CD4-positive, alpha-beta T cell treated with Interleukin-17A for 1 hour (primary cell): ENCODE results near the gene AKAP6.

Experiments used
- DNase-seq: peaks from one replicate; pipeline ENCODE4 v3.0.0-alpha.2; 2020

Gene AKAP6

DNA sequence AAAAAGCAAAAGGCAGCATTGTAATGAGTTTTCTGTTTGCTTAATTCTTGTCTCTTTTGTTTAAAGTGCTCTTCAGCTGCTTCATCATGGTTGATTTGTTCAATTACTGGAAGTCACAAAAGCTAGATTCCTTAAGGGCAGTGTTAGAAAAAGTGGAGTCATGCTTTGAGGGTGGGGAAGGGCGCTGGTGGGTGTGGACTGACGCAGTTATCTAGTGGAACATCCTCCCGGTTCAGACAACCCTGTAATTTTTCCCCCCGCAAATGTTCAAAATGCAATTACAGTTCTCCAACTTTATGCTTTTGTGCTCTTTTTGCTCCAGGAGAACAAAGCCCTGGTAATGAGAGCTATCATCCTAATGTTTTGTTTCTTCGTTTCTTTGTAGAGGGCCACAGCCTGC lies 2.1 kb downstream of the AKAP6 start:
- DNase-seq = no peak

DNA sequence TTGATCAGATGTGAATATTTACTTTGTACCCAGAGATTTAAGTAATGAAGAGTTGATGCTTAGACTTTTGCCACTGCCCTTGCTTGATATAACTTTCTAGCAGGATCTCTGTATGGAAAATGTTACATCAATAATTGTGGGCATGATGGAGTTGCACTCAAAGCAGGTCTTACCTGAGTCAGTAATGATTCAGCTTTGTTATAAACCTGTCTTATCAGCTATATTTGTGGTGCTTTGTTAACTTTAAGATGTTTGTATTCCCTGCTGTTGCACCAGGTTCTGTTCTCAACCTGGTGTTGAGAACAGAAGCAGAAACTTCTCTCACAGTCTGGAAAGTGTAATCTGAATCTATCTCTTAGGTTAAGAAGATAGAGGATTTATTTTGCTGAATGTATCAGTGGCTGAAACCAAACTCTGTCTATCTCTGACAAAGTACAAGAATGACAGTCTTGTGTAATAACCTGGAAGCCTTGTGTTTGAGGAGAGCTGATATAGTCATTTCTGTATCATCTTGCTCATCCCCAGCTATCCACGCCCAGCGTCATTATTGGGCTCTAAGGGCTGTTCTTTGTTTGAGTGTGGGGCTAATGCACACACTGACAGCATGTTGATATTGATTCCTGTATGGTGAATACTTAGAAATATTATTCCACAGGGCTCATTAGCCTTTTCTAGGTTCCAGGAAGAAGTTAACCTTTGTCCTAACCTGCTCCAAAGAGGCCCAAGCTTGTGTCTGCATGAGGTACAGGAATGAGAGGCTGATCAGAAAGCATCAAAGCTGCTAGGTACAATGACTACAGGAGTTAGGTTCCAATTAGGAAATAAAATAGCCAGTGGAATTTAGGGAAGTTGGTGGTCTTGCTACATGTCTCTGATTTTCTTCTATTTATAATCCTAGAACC lies 3.6 kb downstream of the AKAP6 start:
- DNase-seq = no peak

DNA sequence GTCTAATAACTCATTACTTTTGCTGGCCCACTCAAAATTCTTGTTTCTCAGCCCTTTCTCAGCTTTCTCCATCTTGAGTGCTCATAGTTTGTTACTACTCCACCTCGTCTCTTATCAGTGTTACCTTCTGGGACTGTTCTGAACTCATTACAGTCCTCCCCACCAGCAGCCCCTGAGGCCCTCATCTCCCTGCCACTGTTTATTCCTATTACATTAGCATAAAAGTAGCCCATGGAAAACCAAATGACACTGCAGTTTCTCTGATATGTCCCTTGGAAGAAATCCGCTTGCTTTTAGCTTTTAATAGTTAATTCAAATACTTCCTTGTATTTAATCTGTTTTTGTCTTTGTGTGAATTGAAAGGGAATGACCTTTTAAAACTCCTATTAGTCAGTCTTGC lies 7.6 kb downstream of the AKAP6 start:
- no peak for DNase-seq

DNA sequence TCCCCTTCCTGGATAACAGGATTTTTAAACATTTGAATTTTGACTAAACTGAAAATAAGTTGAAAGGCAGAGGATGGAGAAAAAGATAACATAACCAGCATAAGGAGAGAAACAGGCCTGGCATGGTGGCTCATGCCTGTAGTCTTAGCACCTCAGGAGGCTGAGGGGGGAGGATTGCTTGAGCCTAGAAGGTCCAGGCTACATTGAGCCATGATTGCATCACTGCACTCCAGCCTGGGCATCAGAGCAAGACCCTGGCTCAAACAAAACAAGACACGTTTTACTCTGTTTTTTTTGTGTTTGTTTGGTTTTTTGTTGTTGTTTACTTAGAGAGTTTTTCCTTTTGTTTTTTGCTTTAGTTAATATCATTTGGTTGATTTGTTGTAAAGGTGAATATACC lies 8.7 kb downstream of the AKAP6 start:
- DNase-seq = no peak

DNA sequence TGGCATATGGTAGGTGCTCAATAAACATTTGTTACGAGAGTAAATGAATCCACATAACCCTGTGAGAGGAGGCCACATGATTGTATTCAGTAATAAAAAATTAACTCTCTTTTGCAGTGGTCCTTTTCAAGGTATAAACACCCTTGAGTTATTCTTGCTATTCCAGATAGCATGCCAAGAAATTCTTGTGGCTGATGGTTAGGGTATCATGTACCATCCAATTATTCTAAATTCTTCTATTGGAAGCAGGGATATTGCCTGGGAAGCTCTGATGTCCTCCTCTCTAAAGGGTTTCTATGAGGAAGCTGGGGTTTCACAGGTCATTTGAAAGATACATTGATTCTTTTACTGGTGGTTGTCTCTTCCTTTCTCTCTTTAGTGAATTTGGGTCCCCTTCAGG lies 10.1 kb downstream of the AKAP6 start:
- DNase-seq = no peak

DNA sequence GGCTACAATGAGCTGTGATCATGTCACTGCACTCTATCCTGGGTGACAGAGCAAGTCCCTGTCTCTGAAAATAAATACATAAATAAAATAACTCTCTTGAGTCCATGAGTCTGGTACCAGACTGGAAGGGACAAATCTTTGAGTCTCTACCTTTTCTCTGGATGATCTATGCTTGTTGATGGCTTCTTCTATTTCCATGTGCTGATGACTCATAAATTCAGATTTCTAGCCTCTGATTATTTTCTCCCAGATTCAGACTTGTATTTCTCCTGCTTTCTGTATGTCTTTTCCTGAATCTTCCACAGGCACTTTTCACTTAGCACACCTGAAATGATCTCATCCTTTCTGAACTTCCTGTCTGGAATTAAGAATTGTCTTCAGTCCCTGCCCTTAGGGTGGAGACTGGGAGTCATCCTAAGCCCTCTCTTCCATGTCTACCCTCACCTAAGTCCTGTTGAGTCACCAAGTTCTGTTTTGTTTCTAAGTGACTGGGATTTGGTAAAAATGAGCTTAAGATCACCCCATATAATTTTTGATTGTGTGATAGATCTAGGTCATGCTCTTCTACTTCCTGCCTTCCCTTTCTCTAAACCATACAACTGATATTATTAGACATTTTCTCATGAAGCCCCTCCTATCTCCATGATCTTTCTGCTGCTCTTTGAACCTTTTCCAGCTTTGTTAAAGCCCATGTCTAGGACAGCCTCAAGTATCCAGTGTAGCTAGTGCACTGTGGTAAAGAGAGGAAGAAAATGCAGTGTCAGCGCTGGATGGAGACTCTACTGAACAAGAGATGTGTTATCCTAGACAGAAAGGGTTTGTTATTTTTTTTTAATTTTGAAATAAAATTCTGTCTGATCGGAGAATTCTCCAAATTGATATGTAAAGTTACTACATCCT lies 13.1 kb downstream of the AKAP6 start:
- no peak for DNase-seq

DNA sequence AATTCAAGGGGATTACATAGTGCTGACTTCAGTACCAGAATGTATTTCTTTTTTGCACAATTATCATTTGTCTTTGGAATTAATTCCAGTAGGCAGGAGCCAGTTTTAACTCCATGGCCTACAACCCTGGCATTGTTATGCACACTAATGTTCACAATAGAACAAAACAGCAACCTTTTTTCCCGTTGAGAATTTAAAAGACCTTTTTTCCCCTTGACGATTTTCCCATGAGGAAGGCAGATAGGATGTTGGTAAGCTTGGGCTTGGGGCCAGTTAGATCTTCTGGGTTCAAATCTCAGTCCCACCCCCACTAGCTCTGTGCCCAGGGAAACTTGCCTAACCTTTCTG lies 13.7 kb downstream of the AKAP6 start:
- no peak for DNase-seq

DNA sequence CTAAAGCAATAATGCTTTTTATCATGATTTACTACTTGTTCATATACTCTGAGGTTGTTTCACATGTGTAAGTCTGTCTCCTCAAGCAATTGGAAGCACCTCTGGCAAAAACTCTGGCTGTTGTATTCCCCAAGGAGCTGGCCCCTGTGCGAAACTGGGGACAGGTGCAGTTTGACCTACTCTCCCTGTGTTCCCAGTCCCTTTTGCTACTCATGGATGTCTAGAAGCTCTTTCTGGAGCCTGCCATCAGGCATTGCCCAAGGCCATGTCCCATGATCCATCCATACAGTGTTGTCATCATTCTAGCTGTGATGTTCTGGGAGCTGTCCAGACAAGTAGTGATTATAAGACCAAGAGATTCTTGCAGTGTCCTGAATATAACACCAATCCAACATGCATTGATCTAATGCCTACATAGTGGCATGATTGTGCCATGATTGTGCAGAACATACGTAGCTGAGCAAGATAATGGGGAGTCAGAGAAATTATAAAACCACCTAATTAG lies 14.9 kb downstream of the AKAP6 start:
- DNase-seq = no peak

DNA sequence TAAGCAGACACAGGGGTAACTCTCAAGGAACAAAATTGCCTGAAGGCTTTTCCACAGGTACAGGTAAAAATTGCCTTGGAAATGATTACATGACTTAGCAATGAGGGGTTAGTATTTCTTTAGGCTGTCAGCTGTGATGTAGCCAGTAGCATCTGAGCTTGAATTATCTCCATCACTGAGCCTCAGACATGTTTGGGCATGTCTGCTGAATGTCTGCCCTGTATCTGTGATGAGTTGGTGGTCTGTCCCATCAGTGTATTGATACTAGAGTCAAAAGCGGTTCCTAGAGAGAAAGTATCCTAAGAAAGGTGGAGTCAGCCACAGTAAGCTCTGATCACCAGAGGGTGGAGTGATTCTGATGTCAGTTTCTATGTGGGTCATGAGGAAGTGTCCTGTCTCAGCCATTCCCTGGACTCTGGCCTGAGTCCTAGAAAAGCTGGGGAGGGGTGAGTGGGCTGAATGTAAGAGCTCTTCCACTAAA lies 16.3 kb downstream of the AKAP6 start:
- DNase-seq = no peak

DNA sequence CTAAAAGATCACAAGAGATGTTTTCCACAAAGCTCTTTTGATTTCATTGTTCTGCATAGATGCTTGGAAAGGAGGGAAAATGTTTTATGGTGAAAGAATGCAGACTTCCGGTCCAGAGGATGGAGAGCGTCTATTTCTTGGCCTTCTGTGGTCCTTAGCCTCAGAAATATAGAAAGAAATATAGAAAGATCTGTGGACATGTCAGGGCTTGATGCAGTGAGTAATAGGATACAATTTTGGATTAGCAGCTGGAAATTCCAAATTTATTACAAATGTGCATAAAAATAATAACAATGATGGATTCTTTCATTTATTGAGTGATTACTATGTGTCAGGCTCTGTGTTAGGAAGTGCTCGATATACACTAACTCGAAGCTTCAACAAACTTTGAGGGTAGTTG lies 20.2 kb downstream of the AKAP6 start:
- DNase-seq = no peak

DNA sequence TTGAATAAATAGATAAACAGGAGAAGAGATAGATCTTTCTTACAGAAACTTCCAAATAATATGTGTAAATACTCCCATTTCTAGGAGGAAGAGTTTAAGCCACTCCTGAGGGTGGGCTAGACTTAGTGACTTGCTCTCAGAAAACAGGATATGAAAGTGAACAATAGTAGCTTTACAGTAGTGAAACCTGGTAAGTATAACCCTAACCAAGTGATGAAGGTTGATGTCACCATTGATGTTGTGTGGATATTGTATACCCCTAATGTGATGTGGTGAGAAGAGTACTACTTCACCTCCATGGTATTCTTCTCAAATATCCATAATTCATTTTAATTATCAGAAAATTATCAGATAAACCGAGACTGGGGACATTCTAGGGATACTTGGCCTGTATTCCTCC lies 20.9 kb downstream of the AKAP6 start:
- no peak for DNase-seq

DNA sequence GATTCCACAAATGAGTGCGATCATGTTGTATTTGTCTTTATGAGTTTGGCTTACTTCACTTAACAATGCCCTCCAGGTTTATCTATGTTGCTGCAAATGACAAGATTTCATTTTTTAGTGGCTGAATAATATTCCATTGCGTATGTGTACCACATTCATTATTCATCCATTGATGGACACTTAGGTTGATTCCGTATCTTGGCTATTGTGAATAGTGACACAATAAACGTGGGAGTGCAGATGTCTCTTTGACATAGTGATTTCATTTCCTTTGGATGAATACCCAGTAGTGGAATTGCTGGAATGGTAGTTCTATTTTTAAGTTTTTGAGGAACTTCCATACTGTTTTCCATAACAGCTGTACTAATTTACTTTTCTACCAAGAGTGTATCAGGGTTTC lies 23.5 kb downstream of the AKAP6 start:
- DNase-seq = no peak

DNA sequence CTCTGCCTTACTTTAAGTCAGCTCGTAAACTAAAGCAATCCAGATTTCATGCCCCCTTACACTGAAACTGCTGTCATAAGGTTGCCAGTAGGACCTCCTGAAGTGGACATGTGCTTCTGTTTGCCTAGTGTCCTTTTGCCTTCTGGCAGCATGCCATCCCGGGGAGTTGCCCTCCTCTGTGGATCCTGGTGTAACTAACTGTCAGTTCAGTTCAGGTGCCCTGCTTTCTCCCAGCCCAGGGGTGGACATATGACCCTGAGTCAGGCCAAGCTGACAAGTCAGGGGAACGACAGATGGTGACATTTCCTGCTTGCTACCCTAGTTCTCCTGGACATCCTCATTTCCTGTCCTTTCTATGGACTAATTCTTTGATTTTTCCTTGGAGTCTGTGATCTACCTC lies 25.6 kb downstream of the AKAP6 start:
- DNase-seq = no peak

DNA sequence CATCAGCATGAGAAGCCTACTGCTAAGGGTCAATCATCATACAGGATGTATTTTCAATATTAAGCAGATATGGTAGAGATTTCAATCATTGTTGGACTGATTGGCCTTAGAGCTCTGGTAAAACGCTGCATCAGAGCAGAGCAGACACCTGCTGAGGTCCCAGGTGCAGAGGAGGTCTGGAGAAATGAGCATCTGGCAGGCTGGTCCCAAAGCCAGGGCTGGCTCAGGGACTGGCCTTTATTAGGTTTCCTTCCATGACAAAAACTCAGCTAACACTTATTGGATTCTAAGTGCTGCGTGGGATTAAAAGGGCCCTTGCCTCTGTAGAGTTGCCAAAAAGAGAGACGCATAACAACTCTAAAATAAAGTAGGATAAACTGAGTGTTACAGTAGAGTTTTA lies 29.7 kb downstream of the AKAP6 start:
- no peak for DNase-seq

DNA sequence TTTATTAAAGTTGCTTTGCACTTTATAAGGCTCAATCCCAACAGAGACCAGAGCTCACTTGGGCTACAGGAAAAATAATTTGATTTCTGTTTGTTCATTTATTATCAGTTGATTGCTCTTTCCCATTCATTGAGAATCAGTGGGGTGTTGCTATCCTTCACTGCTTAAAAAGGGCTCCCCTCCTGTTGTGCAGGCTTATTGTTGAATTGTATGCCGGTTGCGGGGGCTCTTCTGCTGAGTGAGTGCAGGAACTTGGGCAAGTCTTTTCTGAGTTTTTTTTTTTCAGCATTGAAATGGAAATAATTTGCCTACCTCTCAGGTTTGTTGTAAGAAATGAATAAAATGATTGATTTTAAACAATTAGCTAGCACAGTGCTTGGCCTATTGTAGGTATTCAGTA lies 32.6 kb downstream of the AKAP6 start:
- no peak for DNase-seq

DNA sequence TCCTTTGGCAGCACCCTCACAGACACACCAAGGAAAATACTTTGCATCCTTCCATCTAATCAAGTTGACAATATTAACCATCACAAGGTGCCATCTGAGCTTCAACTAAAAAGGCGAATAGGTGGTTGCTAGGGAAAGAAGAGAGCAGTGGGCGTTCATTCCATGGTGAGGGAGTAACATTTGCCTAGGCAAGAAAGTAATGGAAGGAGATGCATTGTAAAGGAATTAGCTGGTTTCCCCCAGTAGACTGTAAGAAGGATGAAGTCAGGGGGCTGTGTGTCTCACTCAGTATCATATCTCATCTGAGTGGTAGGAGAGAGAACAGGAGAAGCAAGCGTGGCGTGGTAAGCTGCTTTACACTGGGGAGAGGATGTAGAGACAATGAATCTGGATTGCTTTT lies 34.7 kb downstream of the AKAP6 start:
- DNase-seq = no peak

DNA sequence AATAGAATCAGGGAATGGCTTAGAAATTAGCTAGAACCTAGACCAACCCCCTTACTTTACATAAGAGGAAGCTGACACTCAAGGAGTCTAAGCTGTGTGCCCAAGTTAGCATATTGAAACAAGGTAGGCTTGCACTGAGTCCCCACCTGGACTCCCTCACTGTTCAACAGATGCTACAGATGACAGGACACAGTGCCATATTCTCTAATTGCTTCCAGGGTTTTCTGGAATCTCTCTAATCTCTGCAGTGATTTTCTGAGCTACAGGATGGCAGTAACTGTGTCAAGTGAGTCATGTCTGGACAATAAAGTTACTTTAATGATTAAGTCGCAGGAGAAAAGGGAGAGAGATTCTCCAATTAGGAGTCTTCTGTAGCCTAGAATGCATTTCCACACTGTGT lies 35.8 kb downstream of the AKAP6 start:
- DNase-seq = no peak

DNA sequence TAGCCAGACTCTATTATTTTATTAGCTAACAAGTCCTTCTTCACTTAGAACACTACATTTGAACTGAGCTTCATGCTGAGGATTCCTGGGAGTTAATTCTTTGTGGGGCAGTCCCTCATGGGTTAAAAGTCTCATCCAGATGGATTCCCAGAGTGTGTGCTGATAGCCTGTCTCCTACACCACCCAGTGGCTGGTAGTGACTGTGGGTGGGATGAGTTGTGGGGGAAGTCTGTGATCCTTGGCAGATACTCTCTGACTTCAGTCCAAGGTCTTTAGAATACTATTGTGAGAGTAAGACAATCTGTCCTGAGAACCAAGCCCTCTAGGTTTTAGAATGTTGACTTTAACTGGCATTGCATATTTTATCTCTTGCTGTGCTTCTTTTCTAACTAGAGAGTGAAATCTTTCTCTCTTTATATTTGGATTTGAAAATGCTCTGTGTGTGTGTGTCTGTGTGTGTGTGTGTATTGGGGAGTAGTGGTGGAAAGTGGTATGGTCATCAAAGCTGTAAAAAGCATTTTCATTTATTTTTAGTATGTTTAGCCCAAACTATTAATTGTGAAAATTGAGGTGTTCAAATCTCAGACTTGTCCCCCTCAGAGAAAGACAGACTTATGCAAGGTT lies 37.3 kb downstream of the AKAP6 start:
- no peak for DNase-seq

DNA sequence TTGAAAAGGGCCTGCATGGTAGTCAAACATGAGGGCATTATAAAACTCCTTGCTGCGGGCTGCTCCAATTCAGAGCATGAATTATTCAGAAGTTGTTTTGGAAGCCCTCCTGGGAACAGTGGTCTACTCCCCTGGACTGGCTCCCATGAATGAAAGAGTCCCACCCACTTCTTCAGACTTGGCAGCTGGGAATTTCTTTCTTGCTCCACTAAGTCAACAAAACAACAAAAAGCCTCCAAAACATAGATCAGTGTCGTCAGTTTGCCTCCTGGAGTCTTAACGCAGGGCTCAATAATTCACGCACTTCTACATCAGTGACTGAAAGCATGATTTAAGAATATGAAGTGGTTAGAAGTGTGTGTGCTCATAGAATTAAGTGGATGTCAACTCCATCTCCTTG lies 37.9 kb downstream of the AKAP6 start:
- no peak for DNase-seq

DNA sequence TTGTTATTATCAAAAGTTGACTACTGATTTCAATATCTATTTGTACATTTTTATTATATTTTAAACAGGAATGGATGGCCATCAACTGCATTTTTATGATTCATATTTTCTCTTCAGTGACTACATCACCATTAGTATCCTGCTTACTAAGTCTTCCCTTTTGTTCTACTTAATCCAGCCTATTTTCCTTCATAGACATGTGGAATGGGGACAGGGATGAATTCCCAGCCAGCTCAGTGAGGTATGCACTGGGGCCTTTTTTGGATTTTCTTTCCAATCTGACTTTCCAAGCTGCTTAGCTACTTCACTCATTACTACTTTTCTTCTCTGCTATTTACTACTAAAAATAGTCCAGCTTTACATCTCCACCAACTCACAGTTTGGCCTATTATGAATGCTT lies 38.4 kb downstream of the AKAP6 start:
- DNase-seq = no peak

DNA sequence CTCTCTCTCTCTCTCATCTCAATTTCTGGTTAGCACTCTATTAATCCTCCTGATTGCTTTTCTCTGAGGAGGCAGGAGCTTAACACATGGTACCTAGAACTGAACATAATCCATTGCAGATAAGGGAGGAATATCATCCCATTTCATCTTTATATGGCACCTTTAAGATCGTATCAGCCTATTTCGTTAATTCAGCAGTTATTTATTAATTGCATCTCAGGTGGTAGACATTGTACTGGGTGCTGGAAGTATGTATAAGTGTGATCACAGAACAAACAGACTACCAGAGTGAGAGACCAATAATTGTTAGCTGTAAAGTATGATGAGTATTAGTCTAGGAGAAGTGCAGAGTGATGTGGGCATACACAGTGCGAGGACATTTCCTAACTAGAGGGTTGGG lies 39.0 kb downstream of the AKAP6 start:
- no peak for DNase-seq

DNA sequence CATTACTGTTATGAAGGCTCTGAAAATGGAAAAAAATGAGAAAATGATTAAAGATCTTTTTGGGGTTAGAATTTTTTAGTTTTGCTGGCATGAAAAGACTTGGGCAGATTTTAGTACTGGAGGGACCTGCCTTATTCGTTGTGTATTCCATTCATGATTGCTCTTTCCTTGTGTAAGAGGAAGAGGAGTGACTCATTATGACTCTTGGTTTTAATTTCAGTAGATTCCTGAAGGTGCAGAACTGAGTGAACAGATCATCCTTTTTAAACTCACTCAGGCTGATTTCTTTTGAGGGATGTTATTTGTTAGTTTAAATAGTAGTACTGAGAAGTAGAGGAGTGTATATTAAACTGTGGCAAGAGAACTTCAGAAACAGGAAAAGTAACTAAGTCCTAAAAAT lies 41.6 kb downstream of the AKAP6 start:
- DNase-seq = no peak

DNA sequence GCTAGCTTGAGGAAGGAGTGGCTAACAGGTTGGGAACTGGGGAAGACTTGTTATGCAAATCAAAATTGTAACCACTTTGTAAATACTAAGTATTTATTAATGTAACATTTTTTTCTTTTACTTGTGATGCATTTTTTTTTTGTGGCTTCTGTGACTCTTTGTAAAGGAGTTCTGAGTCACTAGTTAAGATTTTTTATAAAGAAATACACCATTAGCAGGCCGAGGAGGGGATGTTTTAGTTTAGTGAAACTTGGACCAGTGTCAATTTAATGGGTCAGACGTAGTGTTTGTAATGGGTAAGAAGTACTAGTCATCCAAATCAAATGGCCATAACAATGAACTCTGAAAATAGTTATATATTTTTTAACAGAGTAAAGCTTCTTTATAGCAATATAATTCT lies 43.1 kb downstream of the AKAP6 start:
- no peak for DNase-seq
